Measurements from ENCODE around the gene KIRREL3. TPM values are rescaled to one million over a fixed set of nuclear protein-coding genes. Genes with fewer than 3 reads are reported as not detected.

Gene KIRREL3
- total and polyA plus RNA-seq, 3 experiments from 2014 or later: not detected

GRCh38 chr11:126461996-126462395 is 538.6 kb downstream of the KIRREL3 start:
- H3K9me3 ChIP-seq (ENCODE audit: low read length): no peaks in the 10 kb centered on the region
- H3K4me1 Mint-ChIP-seq: peaks cover 16 to 25% (median 21%) of the 10 kb centered on the region in 3 donors
- POLR2A ChIA-PET: no interaction called here
- CTCF ChIA-PET: interaction anchor here (1.8 kb wide), 1 partner anchor 19 kb away, joined by 5 read pairs; no protein-coding TSS in a partner anchor
- peaks cover 12 to 13% of the 10 kb centered on the region in 2 donors for H3K27me3 Mint-ChIP-seq
- no peaks in the 10 kb centered on the region for H3K36me3 Mint-ChIP-seq
- H3K27ac Mint-ChIP-seq: no peak overlapping the region
- H3K27me3 ChIP-seq (ENCODE audit: insufficient read depth, low read length, poor library complexity, severe bottlenecking): no peaks in the 10 kb centered on the region
- H3K4me3 Mint-ChIP-seq: no peak overlapping the region
- H3K4me1 ChIP-seq (ENCODE audit: insufficient read depth, low read length): peaks cover 14% of the 10 kb centered on the region
- no peak overlapping the region for H3K27ac ChIP-seq (ENCODE audit: low read depth, low read length)
- no peak for DNase-seq
- H3K36me3 ChIP-seq (ENCODE audit: insufficient read depth, low read length): no peaks in the 10 kb centered on the region
- H3K4me3 ChIP-seq (ENCODE audit: low read length): no peak overlapping the region
- no peaks in the 10 kb centered on the region for H3K9me3 Mint-ChIP-seq

GRCh38 chr11:126461096-126461440 is 539.5 kb downstream of the KIRREL3 start:
- CTCF ChIA-PET: no interaction called here
- Mint-ChIP-seq H3K27me3 (peaks cover 12 to 13% of the 10 kb centered on the region in 2 donors), H3K9me3 (no peaks in the 10 kb centered on the region), H3K4me3 (no peak overlapping the region), H3K36me3 (no peaks in the 10 kb centered on the region), H3K27ac (no peak overlapping the region), H3K4me1 (peaks cover 12 to 18% (median 14%) of the 10 kb centered on the region in 3 donors)
- Histone ChIP-seq H3K27me3 (ENCODE audit: insufficient read depth, low read length, poor library complexity, severe bottlenecking) (no peaks in the 10 kb centered on the region), H3K27ac (ENCODE audit: low read depth, low read length) (no peak overlapping the region), H3K4me1 (ENCODE audit: insufficient read depth, low read length) (peaks cover 9% of the 10 kb centered on the region), H3K9me3 (ENCODE audit: low read length) (no peaks in the 10 kb centered on the region), H3K36me3 (ENCODE audit: insufficient read depth, low read length) (no peaks in the 10 kb centered on the region), H3K4me3 (ENCODE audit: low read length) (no peak overlapping the region)
- DNase-seq: no peak
- POLR2A ChIA-PET: no interaction called here

- POLR2A ChIA-PET: no interaction called here
Measured at GRCh38 chr11:126460417-126461095, 540.0 kb downstream of the KIRREL3 start.

GRCh38 chr11:126459691-126460281 is 540.8 kb downstream of the KIRREL3 start:
- Mint-ChIP-seq H3K27me3 (peaks cover 7 to 13% of the 10 kb centered on the region in 2 donors), H3K36me3 (no peaks in the 10 kb centered on the region), H3K9me3 (no peaks in the 10 kb centered on the region), H3K4me3 (no peak overlapping the region), H3K4me1 (peaks cover 1 to 5% (median 2%) of the 10 kb centered on the region in 3 donors), H3K27ac (no peak overlapping the region)
- Histone ChIP-seq H3K4me1 (ENCODE audit: insufficient read depth, low read length) (no peaks in the 10 kb centered on the region), H3K27ac (ENCODE audit: low read depth, low read length) (no peak overlapping the region), H3K36me3 (ENCODE audit: insufficient read depth, low read length) (no peaks in the 10 kb centered on the region), H3K27me3 (ENCODE audit: insufficient read depth, low read length, poor library complexity, severe bottlenecking) (no peaks in the 10 kb centered on the region), H3K4me3 (ENCODE audit: low read length) (no peak overlapping the region), H3K9me3 (ENCODE audit: low read length) (no peaks in the 10 kb centered on the region)
- DNase-seq: no peak
- ChIA-PET CTCF (interaction anchor here (2.0 kb wide), 1 partner anchor 21 kb away, joined by 8 read pairs; no protein-coding TSS in a partner anchor), POLR2A (no interaction called here)

More at GRCh38 chr11:126460417-126461095, 540.0 kb downstream of the KIRREL3 start:
- Mint-ChIP-seq H3K9me3 (no peaks in the 10 kb centered on the region), H3K4me1 (peaks cover 7 to 13% (median 9%) of the 10 kb centered on the region in 3 donors), H3K36me3 (no peaks in the 10 kb centered on the region), H3K27ac (no peak overlapping the region), H3K27me3 (peaks cover 13% of the 10 kb centered on the region in 2 donors), H3K4me3 (no peak overlapping the region)
- Histone ChIP-seq H3K4me3 (ENCODE audit: low read length) (no peak overlapping the region), H3K36me3 (ENCODE audit: insufficient read depth, low read length) (no peaks in the 10 kb centered on the region), H3K27ac (ENCODE audit: low read depth, low read length) (no peak overlapping the region), H3K4me1 (ENCODE audit: insufficient read depth, low read length) (peaks cover 4% of the 10 kb centered on the region), H3K27me3 (ENCODE audit: insufficient read depth, low read length, poor library complexity, severe bottlenecking) (no peaks in the 10 kb centered on the region), H3K9me3 (ENCODE audit: low read length) (no peaks in the 10 kb centered on the region)
- CTCF ChIA-PET: no interaction called here
- DNase-seq: no peak

GRCh38 chr11:126457817-126458216 is 542.8 kb downstream of the KIRREL3 start:
- no peak overlapping the region for H3K27ac ChIP-seq (ENCODE audit: low read depth, low read length)
- Mint-ChIP-seq H3K36me3 (no peaks in the 10 kb centered on the region), H3K27me3 (peaks cover 4 to 13% of the 10 kb centered on the region in 2 donors), H3K4me3 (no peak overlapping the region), H3K9me3 (no peaks in the 10 kb centered on the region), H3K27ac (no peak overlapping the region), H3K4me1 (no peaks in the 10 kb centered on the region)
- no peaks in the 10 kb centered on the region for H3K36me3 ChIP-seq (ENCODE audit: insufficient read depth, low read length)
- no peaks in the 10 kb centered on the region for H3K4me1 ChIP-seq (ENCODE audit: insufficient read depth, low read length)
- ChIA-PET POLR2A (no interaction called here), CTCF (interaction anchor here (2.0 kb wide), 1 partner anchor 23 kb away, joined by 8 read pairs; no protein-coding TSS in a partner anchor)
- no peak overlapping the region for H3K4me3 ChIP-seq (ENCODE audit: low read length)
- H3K9me3 ChIP-seq (ENCODE audit: low read length): no peaks in the 10 kb centered on the region
- no peaks in the 10 kb centered on the region for H3K27me3 ChIP-seq (ENCODE audit: insufficient read depth, low read length, poor library complexity, severe bottlenecking)
- no peak for DNase-seq

GRCh38 chr11:126456783-126457542 is 543.6 kb downstream of the KIRREL3 start:
- CTCF ChIA-PET: no interaction called here
- no peak overlapping the region for H3K4me3 Mint-ChIP-seq

GRCh38 chr11:126456089-126456488 is 544.5 kb downstream of the KIRREL3 start:
- H3K27me3 Mint-ChIP-seq: peaks cover 4 to 13% of the 10 kb centered on the region in 2 donors
- H3K4me3 ChIP-seq (ENCODE audit: low read length): no peak overlapping the region
- H3K27ac Mint-ChIP-seq: no peak overlapping the region
- DNase-seq: no peak
- no peak overlapping the region for H3K4me3 Mint-ChIP-seq
- H3K27ac ChIP-seq (ENCODE audit: low read depth, low read length): no peak overlapping the region
- H3K9me3 ChIP-seq (ENCODE audit: low read length): no peaks in the 10 kb centered on the region
- no peaks in the 10 kb centered on the region for H3K36me3 ChIP-seq (ENCODE audit: insufficient read depth, low read length)
- no peaks in the 10 kb centered on the region for H3K36me3 Mint-ChIP-seq
- no peaks in the 10 kb centered on the region for H3K9me3 Mint-ChIP-seq
- ChIA-PET POLR2A (no interaction called here), CTCF (no interaction called here)
- H3K27me3 ChIP-seq (ENCODE audit: insufficient read depth, low read length, poor library complexity, severe bottlenecking): no peaks in the 10 kb centered on the region
- no peaks in the 10 kb centered on the region for H3K4me1 Mint-ChIP-seq
- no peaks in the 10 kb centered on the region for H3K4me1 ChIP-seq (ENCODE audit: insufficient read depth, low read length)

More at GRCh38 chr11:126456783-126457542, 543.6 kb downstream of the KIRREL3 start:
- Histone ChIP-seq H3K27me3 (ENCODE audit: insufficient read depth, low read length, poor library complexity, severe bottlenecking) (no peaks in the 10 kb centered on the region), H3K36me3 (ENCODE audit: insufficient read depth, low read length) (no peaks in the 10 kb centered on the region), H3K27ac (ENCODE audit: low read depth, low read length) (no peak overlapping the region), H3K4me1 (ENCODE audit: insufficient read depth, low read length) (no peaks in the 10 kb centered on the region), H3K4me3 (ENCODE audit: low read length) (no peak overlapping the region), H3K9me3 (ENCODE audit: low read length) (no peaks in the 10 kb centered on the region)
- POLR2A ChIA-PET: no interaction called here
- Mint-ChIP-seq H3K9me3 (no peaks in the 10 kb centered on the region), H3K27ac (no peak overlapping the region), H3K4me1 (no peaks in the 10 kb centered on the region), H3K27me3 (peaks cover 4 to 13% of the 10 kb centered on the region in 2 donors), H3K36me3 (no peaks in the 10 kb centered on the region)
- DNase-seq: no peak

Measured in CD8-positive, alpha-beta memory T cell (primary cell).